ENCODE results near the gene HFM1.
"Not testable (repeated sequence)": the region's sequence is repeated elsewhere in the genome, so short reads cannot be mapped to it uniquely, and the experiment has no call there.

The HFM1 gene

DNA sequence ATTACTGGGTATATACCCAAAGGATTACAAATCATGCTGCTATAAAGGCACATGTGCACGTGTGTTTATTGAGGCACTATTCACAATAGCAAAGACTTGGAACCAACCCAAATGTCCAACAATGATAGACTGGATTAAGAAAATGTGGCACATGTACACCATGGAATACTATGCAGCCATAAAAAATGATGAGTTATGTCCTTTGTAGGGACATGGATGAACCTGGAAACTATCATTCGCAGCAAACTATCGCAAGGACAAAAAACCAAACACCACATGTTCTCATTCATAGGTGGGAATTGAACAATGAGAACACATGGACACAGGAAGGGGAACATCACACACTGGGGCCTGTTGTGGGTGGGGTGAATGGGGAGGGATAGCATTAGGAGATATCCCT is 32.4 kb downstream of the HFM1 start:
- DNase-seq = not testable (repeated sequence)

DNA sequence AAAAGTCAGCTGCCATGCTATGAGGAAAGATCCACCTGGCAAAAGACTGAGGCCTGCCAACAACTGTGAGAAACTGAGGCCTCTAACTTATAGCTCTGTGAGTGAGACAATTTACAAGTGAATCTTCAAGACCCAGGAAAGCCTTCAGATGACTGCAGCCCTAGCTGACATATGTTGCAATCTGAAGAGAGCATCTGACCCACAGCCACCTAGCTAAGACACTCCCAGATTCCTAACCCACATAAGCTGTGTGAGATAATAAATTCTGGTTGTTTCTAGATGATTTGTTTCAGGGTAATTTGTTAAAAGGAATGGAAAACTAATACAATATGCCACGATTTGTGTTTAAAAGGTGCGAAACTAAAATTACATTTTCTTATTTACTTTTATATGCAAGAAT is 55.1 kb downstream of the HFM1 start:
- DNase-seq = no peak

DNA sequence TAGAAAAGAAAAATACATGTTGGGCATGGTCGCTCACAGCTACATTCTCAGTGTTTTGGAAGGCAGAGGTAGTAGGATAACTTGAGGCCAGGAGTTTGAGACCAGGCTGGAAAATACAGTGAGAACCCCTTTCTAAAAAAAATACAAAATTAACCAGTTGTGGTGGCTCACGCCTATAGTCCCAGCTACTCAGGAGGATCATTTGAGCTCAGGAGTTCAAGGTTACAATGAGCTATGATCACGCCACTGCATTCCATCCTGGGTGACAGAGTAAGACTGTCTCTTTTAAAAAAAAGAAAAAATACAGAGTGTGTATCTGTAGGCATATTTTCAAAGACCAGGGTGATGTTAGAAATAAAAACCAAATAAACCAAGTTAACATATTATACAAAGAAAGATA is 57.8 kb downstream of the HFM1 start:
- DNase-seq = no peak

DNA sequence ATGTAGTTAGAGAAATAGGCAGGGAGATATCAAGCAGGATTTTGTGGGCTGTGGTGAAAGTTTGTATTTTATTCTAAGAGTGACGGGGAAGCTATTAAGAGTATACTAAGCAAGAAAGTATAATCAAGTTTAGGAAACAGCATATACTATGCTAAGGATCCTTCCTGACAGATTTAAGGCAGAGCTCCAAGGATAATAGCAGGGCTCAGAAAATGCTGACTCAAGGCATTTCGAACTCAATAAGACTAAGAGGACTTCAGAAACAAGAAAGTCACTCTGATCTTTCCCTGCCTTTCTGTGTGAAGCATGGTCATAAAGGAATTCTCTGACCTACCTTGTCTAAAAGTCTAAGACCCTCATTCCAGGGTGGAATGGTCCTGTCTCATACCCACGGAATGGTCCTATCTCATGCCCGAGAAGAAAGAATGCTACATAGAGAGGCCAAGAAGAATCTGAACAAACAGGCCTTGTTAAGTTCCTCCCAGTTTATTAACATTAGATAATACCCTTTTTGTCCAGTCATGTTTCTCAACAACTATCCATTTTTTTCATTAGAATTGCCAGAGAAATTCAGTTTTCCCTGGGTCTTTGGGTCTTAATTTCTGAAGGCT is 59.1 kb downstream of the HFM1 start:
- DNase-seq = no peak

DNA sequence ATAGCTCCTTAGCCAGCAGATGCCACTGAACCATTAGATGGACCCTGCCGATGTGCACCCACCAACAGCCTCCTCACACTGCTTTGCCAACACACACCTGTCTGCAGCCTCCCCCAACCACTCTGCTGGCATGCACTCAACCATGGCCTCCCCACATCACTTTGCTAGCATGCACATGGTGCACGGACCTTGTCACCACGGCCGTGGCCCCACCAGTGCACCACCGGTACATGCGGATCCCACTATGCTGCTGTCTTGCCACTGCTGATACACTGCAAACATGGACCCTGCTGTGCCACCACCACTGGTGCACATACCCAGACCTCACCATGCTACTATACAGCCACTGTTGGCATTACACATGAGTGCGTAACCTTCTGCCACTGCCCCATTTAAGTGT is 66.1 kb downstream of the HFM1 start:
- DNase-seq = no peak

DNA sequence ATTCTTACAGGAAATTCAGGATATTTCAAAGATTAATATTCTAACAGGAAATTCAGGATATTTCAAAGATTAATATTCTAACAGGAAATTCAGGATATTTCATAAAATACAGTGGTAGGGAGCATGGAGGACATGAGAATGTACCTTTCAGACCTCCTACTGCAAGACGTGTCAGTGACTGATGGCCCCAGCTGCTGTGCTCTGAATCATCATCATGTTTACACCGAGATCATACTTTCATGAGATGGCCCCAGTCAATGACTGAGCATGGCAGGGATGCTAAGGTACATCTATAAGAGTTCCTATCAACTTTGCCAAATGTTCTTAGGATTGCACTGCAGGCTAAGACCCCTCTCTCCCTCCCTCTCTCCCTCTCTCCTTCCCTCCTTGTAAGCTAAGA is 69.0 kb downstream of the HFM1 start:
- no peak for DNase-seq

DNA sequence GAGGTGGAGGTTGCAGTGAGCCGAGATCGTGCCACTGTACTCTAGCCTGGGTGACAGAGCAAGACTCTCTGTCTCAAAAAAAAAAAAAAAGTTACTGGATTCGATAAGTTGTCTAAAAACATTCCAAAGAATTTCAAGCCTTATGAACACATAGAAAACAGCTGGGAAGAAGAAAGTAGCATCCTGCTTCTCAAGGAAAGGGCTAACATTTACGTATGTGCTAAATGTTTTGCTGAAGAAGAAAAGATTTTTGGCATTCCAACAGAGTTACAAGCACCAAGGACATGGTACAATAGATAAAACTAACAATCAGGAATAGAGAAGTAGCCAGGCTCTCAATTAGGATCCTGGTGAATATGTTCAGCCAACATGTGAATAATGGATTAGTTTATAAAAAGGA is 69.8 kb downstream of the HFM1 start:
- no peak for DNase-seq

DNA sequence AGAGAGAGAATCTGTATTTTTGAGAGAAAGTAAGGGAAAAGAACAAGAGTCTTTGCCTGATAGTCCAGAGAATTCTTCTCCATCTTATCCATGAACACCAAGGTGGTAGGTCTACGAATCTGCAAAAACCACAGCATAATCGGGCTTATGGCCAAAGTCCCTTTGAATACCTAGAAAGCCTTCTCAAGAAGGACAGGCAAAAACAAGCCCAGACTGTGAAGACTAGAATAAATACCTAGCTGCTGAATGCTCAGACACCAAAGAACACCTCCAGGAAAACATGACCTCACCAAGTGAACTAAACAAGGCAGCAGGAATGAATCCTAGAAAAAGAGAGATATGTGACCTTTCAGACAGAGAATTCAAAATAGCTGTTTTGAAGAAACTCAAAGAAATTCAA is 79.2 kb downstream of the HFM1 start:
- no peak for DNase-seq

DNA sequence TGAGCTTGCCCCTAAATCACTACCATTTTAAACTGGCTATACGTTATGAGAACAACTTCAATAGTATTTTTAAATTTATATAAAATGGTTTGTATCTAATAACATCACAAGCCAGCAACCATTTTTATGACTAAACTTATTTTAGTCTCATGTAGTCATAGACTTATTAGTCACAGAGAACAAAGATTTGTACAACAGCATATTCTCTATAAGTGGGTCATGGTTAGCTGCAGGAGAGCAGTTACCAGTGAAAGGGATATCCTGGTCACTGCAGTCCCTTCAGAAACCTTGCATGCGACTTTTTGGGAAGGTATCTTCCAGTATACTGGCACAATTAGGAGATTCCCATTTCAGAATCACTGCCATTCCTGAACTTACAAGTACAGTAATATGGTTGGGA is 90.0 kb downstream of the HFM1 start:
- DNase-seq = no peak

DNA sequence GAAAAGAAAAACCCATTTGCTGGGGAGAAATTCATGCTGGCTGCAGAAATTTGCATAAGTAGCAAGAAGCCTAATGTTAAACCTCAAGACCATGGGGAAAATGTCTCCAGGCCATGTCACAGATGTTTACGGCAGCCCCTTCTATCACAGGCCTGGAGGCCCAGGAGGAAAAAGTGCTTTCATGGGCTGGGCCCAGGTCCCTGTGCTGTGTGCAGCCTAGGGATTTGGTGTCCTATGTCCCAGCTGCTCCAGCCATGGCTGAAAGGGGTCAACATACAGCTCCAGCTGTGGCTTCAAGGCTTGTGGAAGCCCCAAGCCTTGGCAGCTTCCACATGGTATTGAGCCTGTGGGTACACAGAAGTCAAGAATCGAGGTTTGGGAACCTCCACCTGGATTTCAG is 93.0 kb downstream of the HFM1 start:
- no peak for DNase-seq

DNA sequence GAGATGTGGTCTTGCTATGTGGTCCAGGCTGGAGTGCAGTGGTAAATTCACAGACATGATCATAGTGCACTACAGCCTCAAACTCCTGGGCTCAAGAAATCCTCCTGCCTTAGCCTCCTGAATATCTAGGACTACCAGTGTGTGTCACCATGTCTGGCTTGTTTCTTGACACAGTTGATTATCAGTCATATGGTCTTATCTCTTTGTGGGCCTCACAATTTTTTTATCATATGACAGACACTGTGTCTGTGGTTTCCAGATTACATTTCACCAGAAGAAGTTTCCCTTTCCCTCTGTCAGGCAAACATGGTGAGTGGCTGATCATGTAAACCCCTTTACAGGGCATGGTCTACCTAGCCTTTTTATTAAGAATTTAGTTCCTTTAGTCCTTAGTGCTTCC is 96.1 kb downstream of the HFM1 start:
- DNase-seq = no peak

DNA sequence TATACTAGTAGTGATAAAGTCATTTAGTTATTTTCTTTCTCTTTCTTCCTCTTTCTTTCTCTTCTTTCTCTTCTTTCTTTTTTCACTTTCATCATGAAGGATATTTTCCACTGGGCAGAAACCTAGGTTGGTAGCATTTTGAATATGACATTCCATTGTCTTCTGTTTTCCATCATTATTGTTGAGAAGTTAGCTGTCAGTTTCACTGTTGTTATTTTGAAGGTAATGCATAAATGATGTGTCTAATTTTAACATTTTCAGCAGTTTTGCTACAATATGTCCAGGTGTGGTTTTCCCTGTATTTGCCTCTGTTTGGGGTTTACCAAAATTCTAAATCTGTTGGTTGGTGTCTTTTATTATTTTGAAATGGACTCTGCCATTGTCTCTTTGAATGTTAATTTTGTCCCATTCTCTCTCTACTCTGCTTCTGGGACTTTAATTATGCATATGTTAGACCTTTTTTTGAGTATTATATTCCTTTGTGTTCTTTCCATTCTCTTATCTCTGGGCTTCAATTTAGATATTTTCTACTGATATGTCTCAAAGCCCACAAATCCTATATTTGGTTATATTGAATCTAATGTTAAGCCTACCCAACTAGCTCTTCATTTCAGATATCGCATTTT is 96.7 kb downstream of the HFM1 start:
- no peak for DNase-seq

DNA sequence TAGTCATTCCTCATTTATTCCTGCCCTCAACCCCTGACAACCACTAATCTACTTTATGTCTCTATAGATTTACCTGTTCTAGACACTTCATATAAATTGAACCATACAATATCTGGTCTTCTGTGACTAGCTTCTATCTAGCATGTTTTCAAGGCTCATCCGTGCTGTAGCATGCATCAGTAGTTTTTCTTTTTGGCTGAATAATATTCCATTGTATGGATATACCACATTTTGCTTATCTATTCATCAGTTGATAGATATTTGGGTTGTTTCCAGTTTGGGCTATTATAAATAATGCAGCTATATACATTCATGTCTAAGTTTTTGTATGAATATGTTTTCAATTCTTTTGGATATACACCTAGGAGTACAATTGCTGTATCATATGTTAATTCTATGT is 101.5 kb downstream of the HFM1 start:
- no peak for DNase-seq

DNA sequence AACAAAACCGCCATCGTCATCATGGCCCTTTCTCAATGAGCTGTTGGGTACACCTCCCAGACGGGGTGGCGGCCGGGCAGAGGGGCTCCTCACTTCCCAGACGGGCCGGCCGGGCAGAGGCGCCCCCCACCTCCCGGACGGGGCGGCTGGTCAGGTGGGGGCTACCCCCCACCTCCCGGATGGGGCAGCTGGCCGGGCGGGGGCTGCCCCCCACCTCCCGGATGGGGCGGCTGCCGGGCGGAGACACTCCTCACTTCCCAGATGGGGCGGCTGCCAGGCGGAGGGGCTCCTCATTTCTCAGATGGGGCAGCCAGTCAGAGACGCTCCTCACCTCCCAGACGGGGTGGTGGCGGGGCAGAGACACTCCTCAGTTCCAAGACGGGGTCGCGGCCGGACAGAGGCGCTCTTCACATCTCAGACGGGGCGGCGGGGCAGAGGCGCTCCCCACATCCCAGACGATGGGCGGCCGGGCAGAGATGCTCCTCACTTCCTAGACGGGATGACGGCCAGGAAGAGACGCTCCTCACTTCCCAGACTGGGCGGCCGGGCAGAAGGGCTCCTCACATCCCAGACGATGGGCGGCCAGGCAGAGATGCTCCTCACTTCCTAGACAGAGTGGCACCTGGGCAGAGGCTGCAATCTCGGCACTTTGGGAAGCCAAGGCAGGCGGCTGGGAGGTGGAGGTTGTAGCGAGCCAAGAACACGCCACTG is 115.6 kb downstream of the HFM1 start:
- not testable (repeated sequence) for DNase-seq

DNA sequence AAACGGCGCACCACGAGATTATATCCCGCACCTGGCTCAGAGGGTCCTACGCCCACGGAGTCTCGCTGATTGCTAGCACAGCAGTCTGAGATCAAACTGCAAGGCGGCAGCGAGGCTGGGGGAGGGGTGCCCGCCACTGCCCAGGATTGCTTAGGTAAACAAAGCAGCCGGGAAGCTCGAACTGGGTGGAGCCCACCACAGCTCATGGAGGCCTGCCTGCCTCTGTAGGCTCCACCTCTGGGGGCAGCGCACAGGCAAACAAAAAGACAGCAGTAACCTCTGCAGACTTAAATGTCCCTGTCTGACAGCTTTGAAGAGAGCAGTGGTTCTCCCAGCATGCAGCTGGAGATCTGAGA is 117.7 kb downstream of the HFM1 start:
- not testable (repeated sequence) for DNase-seq

DNA sequence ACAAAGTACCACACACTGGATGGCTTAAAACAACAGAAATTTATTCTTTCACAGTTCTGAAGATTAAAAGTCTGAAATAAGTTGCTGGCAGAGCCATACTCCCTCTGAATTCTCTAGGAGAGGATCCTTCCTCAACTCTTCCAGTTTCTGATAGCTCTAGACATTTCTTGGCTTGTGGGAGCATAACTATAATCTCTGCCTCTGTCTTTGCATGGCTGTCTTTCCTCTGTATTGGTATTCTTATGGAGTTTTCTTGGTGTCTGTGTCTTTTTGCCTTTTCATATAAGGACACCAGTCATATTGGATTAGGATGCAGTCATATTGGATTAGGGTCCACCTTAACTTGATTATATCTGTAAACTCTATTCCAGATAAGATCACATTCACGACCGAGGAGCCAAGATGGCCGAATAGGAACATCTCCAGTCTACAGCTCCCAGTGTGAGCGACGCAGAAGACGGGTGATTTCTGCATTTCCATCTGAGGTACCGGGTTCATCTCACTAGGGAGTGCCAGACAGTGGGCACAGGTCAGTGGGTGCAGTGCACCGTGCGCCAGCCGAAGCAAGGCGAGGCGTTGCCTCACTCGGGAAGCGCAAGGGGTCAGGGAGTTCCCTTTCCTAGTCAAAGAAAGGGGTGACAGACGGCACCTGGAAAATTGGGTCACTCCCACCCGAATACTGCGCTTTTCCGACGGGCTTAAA is 118.2 kb downstream of the HFM1 start:
- DNase-seq = not testable (repeated sequence)

DNA sequence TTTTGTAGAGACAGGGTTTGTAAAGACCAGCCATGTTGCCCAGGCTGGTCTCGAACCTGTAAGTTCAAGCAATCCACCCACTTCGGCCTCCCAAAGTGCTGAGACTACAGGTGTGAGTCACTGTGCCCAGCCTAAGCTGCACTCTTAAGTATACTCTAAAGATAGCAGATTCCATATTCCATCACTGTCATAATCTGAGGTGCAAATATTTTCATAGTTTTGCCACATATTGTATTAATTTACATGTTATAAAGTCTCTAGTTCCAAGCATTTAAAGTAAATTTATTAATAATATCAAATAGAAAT is 121.3 kb downstream of the HFM1 start:
- no peak for DNase-seq

DNA sequence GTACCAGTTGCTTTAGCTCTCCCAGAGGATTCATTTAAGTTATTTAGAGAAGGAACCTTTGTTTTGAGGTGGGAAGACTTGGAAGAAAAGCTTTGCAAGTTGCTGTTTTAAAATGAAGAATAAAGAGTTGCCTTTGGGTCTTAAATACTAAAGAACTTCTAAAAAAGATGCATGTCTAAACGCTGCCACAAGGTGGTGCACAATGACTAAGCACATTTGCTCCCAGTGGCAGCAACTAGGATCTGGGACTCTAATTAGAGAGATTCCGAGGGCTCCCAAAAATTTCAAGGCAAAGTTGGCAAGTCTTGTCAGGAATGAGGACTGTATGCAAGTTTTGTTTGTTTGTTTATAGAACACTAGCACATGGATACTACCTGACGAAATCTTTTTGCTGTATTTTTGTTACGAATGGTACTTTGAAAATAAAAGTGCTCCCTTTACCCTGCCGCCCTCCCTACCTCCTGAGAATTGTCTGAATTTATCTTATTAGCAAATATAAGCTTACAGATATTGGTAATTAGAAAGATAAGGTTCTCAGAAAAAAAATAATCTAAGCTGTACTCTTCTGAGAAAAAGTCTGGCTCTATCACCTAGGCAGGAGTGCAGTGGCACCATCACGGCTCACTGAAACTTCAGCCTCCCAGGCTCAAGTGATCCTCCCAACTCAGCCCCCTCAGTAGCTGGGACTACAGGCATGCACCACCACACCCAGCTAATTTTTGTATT is 121.8 kb downstream of the HFM1 start:
- peak; percentile 25 for DNase-seq

DNA sequence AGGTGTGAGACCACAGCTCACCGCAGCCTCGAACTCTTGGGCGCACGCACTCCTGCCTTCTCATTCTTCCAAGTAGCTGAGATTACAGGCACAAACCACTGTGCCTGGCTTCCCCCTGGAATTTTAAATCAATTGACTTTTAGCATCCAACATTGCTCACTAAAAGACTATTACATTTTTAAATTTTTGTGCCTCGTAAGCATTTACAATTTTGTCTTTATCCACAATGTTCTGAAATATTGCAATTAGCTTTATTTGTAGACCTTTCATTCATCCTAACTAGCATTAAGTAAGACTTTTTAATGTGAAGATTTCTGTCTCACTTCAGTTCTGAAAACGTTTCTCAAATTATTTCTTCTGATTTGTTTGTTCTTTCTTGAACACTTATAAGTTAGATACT is 122.9 kb downstream of the HFM1 start:
- no peak for DNase-seq

DNA sequence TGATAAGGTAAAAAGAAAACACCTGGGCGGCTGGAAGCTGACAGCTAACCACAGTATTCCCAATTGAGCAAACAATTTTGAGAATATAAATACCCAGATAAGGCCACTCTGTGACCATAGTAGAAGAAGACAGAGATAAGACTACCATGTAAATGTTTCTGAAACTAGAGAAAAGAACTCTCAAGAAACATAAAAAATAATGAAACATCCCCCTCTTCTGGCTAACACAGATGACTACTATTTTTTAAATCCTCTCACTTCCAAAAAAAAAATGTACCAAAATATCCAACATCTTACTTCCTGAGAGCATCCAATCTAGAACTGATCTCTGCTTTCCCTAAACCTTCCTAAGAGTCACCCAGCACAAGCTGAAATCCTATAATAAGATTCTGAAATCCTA is 125.9 kb downstream of the HFM1 start:
- DNase-seq = no peak

DNA sequence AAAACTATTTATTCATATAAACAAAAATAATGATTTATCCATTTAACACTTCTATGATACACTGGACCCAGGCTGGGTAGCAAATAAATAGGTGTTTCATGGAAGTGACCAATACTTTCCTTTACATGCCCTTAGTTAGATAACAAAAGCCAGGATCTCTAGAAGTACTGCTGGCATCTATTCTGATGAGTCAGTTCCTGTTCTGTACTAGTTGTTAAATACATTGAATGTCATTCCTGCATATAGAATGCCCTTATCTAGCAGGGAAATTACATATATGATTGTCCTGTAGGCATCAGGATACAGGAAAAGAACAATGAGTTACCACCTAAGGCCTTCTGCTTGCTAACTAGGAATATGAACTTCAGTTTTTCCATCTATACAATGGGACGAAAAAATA is 130.8 kb downstream of the HFM1 start:
- DNase-seq = no peak

DNA sequence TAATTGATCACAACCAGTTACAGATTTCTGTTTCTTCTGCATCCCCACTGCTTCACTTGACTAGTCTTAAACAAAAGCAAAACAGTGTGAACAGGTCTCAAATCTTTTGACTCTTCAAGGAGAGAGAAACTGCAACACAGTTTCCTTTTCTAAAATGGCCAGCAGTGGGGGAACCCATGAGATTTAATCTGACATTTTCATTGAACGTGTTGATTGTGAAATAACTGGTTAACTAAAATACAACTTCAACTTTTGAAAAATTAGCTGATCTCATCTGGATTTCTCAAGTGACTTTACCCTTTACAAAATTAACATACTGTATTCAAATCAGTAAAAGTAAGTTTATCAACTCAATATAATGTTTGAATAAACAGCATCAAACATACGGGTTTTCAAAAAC is 143.0 kb downstream of the HFM1 start:
- DNase-seq = no peak

DNA sequence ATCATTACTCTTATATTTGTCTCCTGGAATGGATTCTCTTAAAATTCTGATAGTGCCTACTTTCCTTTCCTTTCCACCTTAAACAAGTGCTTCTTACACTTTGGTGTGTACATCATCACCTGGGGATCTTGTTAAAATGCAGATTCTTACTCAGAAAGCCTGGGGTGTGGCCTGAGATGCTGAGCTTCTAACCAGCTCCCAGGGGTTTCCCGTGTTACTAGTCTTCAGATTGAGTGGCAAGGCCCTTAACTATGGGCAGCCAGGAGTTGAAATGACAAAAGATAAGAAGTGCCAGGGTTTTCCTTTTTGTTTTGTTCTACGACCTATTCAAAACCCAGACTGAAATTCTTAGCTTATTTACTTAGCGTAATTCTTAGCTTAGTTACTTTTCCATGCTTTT is 159.2 kb downstream of the HFM1 start:
- no peak for DNase-seq

DNA sequence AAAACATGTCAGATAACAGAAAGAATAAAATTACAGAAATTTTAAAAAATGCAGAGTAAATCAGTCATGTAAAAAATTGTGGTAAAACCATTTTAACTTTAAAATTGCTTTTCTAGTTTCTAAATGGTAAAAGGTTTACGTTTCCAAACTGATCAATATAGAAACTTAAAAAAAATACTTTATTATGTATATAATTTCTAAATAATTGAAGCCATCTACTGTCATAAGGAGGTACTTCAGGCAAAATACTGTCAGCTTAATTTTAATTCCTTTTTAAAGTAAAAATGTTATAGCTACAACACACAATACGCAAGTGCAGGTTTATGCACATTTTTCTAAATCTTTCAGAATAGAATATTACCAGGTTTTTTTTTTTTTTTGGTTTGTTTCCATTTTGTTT is 159.9 kb downstream of the HFM1 start:
- no peak for DNase-seq

Measured in central memory CD4-positive, alpha-beta T cell (primary cell).